AG09319 (cell line): ENCODE data around the gene CCSER1.

Experiments used
- DNase-seq: peaks from one replicate; pipeline ENCODE4 v3.0.0-alpha.2; 2010; ENCODE audit warnings: low read depth; ENCODE audit errors: extremely low read depth
- CTCF ChIP-seq: IDR thresholded peaks from 2 replicates; pipeline ENCODE4 v1.5.1; 2011; ENCODE audit warnings: low read depth, mild to moderate bottlenecking, inconsistent platforms, low read length, moderate library complexity

Gene CCSER1

GRCh38 chr4:90958256-90958895, 831.2 kb downstream of the CCSER1 start:
- TF ChIP-seq CTCF: no peak
- no peak for DNase-seq

GRCh38 chr4:90960433-90960832, 833.2 kb downstream of the CCSER1 start:
- DNase-seq: no peak
- no peak for TF ChIP-seq CTCF

- no peak for TF ChIP-seq CTCF
Observed at GRCh38 chr4:90960840-90961239, 833.6 kb downstream of the CCSER1 start.

GRCh38 chr4:90970021-90970420, 842.8 kb downstream of the CCSER1 start:
- TF ChIP-seq CTCF: no peak
- DNase-seq: no peak

More at GRCh38 chr4:90960840-90961239, 833.6 kb downstream of the CCSER1 start:
- no peak for DNase-seq

- TF ChIP-seq CTCF: no peak
- DNase-seq: no peak
Observed at GRCh38 chr4:90977726-90978125, 850.5 kb downstream of the CCSER1 start.

- DNase-seq: no peak
- no peak for TF ChIP-seq CTCF
Observed at GRCh38 chr4:90979556-90979955, 852.4 kb downstream of the CCSER1 start.

GRCh38 chr4:90982813-90983212, 855.6 kb downstream of the CCSER1 start:
- no peak for DNase-seq
- TF ChIP-seq CTCF: no peak
